HUES64 (cell line): ENCODE measurements around the gene PODN.

Source experiments
- H3K27ac ChIP-seq: 2 replicates; pipeline ENCODE4 v1.7.0; 2013; ENCODE audit warnings: low read depth, low read length, inconsistent platforms
- H3K27me3 ChIP-seq: 2 replicates; pipeline ENCODE4 v1.6.1; 2013; ENCODE audit warnings: mild to moderate bottlenecking, low read length; ENCODE audit not compliant: insufficient read depth
- H3K36me3 ChIP-seq: 2 replicates; pipeline ENCODE4 v1.6.1; 2013; ENCODE audit warnings: mild to moderate bottlenecking, low read length; ENCODE audit not compliant: insufficient read depth
- H3K4me1 ChIP-seq: 2 replicates; pipeline ENCODE4 v1.6.1; 2013; ENCODE audit warnings: mild to moderate bottlenecking, low read length, moderate library complexity; ENCODE audit not compliant: insufficient read depth
- H3K4me3 ChIP-seq: 2 replicates; pipeline ENCODE4 v1.5.1; 2013; ENCODE audit warnings: mild to moderate bottlenecking, low read length, moderate library complexity
- H3K9ac ChIP-seq: 2 replicates; pipeline ENCODE4 v1.6.1; 2013; ENCODE audit warnings: mild to moderate bottlenecking, low read depth, low read length
- H3K9me3 ChIP-seq: 2 replicates; pipeline ENCODE4 v1.6.1; 2013; ENCODE audit warnings: low read depth, low read length; ENCODE audit not compliant: insufficient read depth
- WGBS: fragments of 150-250, 120-280 bp; methylation state at CpG from one replicate; pipeline ENCODE4 v1.1.7; 2013; ENCODE audit warnings: missing lambda C conversion rate; 5-methylcytosine and 5-hydroxymethylcytosine counted together

PODN gene

DNA sequence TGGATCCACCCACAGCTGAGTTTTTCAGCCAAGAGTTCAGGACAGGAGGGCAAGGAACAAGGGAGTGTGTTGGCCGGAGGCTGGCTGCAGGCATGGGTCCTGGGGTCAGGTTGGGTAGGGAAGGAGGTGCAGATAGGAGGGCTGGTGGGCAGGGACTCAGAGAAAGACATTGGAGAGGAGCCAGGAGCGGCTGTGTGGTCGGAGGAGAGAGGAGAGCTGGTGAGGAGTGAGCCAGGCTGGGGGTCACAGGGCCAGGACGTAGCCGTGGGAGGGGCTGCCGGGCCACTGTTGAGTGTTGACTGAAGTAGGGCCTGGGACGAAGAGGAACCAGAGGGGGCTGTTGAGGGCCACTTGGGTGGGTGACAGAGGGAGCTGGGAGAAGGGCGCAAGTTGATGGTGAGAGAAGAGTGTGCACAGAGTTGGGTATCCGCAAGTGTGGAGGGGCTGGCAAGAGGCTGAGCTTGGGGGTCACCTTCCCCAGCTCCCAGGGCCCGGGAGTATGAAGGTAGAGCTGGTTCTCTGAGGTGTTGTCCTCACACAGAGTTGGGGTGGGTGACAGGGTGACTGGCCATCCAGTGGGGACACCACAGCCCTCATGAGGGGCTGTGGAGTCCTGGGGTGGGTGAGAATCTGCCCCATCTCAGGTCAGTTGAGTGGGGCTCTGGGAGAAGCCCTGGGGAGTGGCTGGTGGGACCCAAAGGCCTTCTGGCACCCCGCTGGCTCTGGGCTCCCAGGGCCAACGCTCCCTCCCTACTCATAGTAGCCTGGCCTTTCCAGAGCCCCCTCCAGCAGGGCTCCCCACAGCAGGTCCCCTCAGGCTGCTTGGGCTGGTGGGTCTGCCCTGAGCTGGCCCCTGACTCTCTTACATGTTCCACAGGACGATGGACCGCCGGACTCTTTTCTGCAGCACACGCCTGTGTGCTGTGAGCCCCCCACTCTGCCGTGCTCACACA, 21.9 kb downstream of the PODN start:
- Histone ChIP-seq H3K36me3 (no peaks in the 10 kb centered on the region), H3K4me3 (no peak overlapping the region), H3K9me3 (no peaks in the 10 kb centered on the region), H3K27me3 (no peaks in the 10 kb centered on the region), H3K9ac (no peak overlapping the region), H3K27ac (no peak overlapping the region), H3K4me1 (peaks cover 10% of the 10 kb centered on the region)
- 84% methylated on average over 17 of the region's 17 CpGs for WGBS

DNA sequence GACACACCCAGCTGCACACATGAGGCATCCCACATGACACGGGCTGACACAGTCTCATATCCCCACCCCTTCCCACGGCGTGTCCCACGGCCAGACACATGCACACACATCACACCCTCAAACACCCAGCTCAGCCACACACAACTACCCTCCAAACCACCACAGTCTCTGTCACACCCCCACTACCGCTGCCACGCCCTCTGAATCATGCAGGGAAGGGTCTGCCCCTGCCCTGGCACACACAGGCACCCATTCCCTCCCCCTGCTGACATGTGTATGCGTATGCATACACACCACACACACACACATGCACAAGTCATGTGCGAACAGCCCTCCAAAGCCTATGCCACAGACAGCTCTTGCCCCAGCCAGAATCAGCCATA, 22.6 kb downstream of the PODN start:
- no peaks in the 10 kb centered on the region for H3K27me3 ChIP-seq
- no peak overlapping the region for H3K4me3 ChIP-seq
- no peaks in the 10 kb centered on the region for H3K36me3 ChIP-seq
- no peak overlapping the region for H3K27ac ChIP-seq
- WGBS: 93% methylated on average over 8 of the region's 8 CpGs
- H3K9me3 ChIP-seq: no peaks in the 10 kb centered on the region
- H3K4me1 ChIP-seq: peaks cover 10% of the 10 kb centered on the region
- H3K9ac ChIP-seq: no peak overlapping the region

DNA sequence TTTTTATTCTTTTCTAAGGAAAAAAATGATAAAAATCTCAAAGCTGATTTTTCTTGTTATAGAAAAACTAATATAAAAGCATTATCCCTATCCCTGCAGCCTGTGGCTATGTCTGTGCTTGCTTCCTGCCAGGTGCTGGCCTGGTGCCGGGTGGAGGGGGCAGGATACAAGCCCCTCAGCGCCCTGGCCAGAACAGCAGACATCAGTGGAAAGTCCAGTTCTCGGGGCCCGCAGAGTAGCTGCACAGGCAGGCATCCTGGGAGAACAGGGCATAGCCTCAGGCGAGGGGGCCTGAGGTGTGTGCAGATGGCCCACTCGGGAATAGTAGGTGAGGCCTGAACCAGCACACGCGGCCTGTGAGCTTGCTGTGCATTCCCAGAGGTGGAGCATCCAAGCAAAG, 23.4 kb downstream of the PODN start:
- WGBS: 94% methylated on average over 8 of the region's 8 CpGs
- H3K36me3 ChIP-seq: no peaks in the 10 kb centered on the region
- H3K27me3 ChIP-seq: no peaks in the 10 kb centered on the region
- no peaks in the 10 kb centered on the region for H3K9me3 ChIP-seq
- no peak overlapping the region for H3K27ac ChIP-seq
- peaks cover 10% of the 10 kb centered on the region for H3K4me1 ChIP-seq
- H3K4me3 ChIP-seq: no peak overlapping the region
- no peak overlapping the region for H3K9ac ChIP-seq

DNA sequence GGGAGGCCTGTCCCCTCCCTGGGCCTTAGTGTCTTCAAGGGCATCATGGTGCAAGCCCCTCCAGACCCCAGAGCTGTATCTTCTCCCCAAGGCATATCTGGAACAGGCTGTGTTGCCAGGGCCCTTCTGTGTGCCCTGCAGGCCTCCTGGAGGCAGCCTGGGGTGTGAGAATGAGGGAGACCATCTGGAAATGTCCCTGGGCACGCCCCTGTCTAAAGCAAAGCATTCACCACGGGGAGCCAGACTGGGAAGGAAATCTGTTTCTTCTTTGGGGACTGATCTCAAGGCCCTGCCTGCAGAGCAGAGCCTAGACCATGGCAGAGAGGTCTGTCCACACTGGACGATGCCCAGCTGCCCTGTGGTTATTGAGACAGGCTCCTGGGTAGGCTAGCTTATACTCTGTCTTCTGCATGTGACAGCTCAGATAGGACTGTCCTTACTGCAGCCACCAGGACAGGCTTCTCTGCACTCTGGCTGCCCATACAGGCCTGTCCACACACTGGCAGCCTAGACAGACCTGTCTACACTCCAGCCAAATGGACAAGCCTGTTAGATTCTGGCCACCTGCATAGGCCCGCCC, 24.6 kb downstream of the PODN start:
- Histone ChIP-seq H3K27ac (no peak overlapping the region), H3K27me3 (no peaks in the 10 kb centered on the region), H3K36me3 (no peaks in the 10 kb centered on the region), H3K4me1 (peaks cover 10% of the 10 kb centered on the region), H3K9me3 (no peaks in the 10 kb centered on the region), H3K4me3 (no peak overlapping the region), H3K9ac (no peak overlapping the region)
- WGBS: 86% methylated on average over 4 of the region's 4 CpGs

DNA sequence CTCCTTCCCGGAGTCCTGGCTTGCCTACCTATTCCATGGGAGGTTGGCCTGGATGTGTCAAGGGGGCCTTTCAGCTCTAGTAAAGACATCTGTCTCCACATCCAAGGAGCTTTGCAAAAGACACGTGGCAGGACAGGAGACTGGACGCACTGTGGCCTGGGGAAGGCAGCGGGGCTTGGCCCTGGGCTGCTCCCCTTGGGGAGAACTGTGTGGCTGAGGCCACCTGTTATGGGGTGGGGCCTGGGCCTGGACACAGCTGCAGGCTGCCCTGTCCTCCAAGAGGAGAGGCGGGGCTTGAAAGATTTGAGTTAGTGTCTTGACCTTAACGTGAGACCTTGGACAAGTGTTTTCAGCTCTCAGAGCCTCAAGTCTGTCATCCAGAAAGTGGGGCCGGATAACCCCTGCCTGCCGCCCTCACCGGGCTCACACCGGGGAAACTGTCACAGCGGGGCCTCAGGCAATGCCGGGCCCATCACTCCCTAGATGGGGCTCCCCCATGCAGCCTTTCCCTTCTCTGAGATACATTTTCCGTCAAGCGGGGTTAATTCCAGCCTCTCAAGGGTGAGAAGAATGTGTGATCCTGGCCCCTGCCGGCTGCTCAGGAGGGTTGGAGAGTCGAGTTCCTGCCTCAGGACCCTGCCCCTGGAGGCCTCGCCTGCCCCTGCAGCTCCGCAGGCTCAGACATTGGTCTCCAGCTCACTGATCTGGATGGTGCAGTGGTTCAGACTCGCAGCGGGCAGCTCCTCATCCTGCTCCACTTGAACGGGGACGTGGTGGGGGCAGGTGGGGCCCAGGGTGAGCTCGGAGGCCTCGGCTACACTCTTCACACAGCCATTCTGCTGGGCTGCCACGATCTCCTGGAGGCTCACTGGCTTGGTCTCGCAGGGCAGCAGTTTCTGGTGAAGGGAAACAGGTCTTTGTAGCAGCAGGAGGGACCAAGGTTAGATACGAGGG, 25.6 kb downstream of the PODN start:
- H3K9ac ChIP-seq: no peak overlapping the region
- peaks cover under 1% of the 10 kb centered on the region for H3K4me1 ChIP-seq
- no peaks in the 10 kb centered on the region for H3K27me3 ChIP-seq
- no peak overlapping the region for H3K27ac ChIP-seq
- H3K9me3 ChIP-seq: no peaks in the 10 kb centered on the region
- H3K4me3 ChIP-seq: no peak overlapping the region
- no peaks in the 10 kb centered on the region for H3K36me3 ChIP-seq
- 70% methylated on average over 27 of the region's 27 CpGs for WGBS

DNA sequence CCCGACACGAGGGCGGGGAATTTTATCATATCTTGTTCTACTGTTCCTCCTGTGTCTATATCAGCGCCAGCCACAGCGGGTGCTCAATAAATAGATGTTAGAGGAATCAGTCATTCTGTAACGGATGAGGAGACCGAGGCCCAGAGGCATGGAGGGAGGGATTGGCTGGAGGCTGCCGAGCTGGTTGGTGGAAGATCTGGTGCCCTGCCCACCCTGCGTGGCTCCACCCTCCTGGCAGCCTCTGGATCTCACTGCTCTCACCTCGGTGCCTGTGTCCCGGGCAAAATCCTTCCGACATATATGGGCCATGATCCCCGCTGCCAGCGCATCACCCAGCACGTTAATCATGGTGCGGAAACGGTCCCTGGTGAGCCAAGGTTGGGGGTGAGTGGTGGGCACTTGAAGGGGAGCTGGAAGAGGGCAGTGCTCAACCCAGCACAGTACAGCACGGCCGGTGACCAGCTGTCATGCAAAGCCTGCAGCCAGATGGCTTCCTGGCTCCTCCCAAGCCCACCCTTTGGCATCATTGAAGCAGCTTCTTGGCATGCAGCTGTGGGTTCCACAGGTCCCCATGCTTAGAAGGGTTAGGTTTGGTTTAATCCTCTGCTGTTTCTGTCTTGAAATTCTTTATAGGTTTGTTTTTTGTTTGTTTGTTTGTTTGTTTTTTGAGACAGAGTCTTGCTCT, 26.7 kb downstream of the PODN start:
- no peak overlapping the region for H3K4me3 ChIP-seq
- H3K9me3 ChIP-seq: no peaks in the 10 kb centered on the region
- H3K9ac ChIP-seq: no peak overlapping the region
- H3K4me1 ChIP-seq: no peaks in the 10 kb centered on the region
- WGBS: 92% methylated on average over 19 of the region's 19 CpGs
- no peak overlapping the region for H3K27ac ChIP-seq
- no peaks in the 10 kb centered on the region for H3K36me3 ChIP-seq
- H3K27me3 ChIP-seq: no peaks in the 10 kb centered on the region

DNA sequence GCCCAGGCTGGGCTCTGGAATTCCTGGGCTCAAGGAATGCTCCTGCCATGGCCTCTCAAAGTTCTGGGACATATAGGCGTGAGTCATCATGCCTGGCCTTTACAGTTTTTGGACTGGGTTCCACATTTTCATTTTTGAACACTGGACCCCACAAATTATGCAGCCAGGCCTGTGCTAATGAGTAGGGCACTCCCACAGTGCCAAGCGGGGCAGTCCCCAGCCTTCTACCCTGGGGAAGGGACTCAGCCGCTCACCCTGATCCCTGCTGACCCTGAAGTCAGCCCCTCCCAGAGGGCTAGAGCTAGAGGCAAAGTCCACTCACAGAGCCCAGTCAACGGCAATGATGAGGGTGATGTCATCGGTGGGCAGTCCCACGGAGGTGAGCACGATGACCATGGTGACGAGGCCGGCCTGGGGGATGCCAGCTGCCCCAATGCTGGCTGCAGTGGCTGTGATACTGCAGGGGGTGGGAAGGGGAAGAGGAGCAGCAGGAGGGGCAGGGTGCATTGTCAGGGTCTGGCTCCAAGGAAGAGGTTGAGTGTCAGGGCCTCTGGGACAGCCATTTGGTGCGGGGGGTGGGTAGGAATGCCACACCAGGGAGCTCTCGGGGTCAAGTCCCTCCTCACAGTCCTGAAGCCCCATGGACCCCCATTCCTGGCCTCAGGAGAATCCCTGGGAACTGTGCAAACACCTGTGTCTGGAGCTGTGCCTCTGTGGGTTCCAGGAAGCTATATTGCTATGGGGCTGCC, 27.6 kb downstream of the PODN start:
- 92% methylated on average over 11 of the region's 11 CpGs for WGBS
- no peaks in the 10 kb centered on the region for H3K9me3 ChIP-seq
- no peak overlapping the region for H3K4me3 ChIP-seq

DNA sequence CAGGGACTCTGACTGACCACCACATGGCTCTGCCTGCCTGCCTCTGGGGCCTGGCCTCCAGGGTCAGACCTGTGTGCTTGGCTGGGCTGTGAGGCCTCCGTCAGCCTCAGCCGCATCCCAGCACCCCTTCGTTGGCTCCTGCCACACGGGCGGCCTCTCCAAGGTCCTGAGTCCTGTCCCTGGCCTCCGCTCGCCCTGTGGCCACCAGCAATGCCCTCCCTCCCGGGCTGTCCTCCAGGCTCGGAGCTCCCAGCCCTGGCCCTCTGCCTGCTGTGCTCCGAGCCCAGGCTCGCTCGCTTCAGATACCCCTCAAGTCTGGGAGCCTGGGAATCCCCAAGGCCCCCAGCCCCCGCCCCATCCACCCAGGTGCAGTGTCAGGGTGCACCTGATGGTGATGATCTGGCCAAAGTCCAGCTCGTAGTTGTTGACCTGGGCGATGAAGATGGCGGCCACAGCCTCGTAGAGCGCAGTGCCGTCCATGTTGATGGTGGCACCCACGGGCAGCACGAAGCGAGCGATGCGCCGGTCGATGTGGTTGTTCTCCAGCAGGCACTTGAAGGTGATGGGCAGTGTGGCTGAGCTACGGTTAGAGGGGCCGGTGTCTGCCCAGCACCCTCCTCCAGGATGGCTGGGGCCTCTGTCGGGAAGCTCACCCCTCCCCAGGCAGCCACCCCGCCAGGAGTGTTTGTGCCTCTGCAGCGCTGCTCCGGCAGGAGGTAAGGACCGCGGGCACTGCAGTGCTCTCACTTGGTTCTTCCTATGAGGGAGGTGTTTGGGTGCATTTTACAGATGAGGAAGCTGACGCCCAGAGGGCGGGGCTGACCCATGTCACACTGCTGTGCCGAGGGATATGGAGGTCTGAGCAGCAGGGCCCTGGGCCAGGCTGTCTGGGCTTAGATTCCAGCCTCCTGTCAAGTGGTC, 28.5 kb downstream of the PODN start:
- WGBS: 92% methylated on average over 37 of the region's 37 CpGs
- H3K9ac ChIP-seq: no peak overlapping the region

More for the DNA sequence above, 27.6 kb downstream of the PODN start:
- no peaks in the 10 kb centered on the region for H3K36me3 ChIP-seq
- H3K27me3 ChIP-seq: no peaks in the 10 kb centered on the region
- no peaks in the 10 kb centered on the region for H3K4me1 ChIP-seq
- no peak overlapping the region for H3K27ac ChIP-seq
- no peak overlapping the region for H3K9ac ChIP-seq

DNA sequence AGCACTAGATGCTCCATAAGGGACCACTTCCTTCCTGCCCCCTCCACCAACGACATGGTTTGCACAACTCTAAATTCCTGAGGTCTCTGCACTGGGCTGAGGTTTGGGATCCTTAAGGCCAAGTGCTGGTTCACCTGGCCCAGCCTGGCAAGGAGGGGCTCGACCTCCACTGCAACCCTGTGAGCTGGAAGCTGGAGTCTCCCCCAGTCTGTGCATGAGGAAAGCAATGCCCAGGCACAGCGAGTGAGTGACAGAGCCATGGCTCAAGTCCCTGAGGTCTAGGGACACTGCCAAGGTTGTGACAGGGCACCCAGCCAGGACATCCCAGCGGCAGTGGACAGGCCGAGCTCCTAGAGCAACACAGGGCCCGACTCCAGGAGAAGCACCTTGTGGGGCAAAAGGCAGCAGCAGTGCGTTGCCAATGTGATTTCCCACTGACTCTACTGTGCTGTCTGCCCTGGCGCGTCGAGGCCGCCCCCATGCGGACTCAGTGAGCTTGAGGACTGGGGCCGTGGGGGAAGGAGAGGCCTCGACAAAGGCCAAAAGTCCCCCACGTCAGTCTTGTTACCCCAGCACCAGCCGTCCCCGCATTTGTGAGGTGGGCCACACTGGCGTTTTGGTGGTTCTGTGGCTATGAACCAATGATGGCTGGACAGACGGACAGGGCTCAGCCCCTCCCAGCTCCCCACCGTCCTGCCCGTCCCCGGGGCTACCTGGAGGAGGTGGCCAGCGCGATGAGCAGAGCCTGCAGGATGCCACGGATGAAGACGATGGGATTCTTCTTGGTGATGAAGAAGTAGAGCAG, 30.0 kb downstream of the PODN start:
- Histone ChIP-seq H3K27ac (no peak overlapping the region), H3K27me3 (no peaks in the 10 kb centered on the region), H3K36me3 (no peaks in the 10 kb centered on the region), H3K9ac (no peak overlapping the region), H3K4me1 (no peaks in the 10 kb centered on the region), H3K9me3 (0 out of 2 replicates have a peak, but pooled peaks cover 2% of the 10 kb centered on the region), H3K4me3 (no peak overlapping the region)
- WGBS: 94% methylated on average over 26 of the region's 26 CpGs

More for the DNA sequence above, 28.5 kb downstream of the PODN start:
- H3K9me3 ChIP-seq: no peaks in the 10 kb centered on the region
- no peaks in the 10 kb centered on the region for H3K36me3 ChIP-seq
- H3K27ac ChIP-seq: no peak overlapping the region
- no peak overlapping the region for H3K4me3 ChIP-seq
- H3K27me3 ChIP-seq: no peaks in the 10 kb centered on the region
- no peaks in the 10 kb centered on the region for H3K4me1 ChIP-seq
